Prostate gland (tissue), 2 donors: Measurements from ENCODE around the gene SLC22A12.

Source experiments
- POLR2AphosphoS5 ChIP-seq: sonication (generic); formaldehyde crosslinking; IDR thresholded peaks from one replicate; pipeline ENCODE4 v1.6.1; 2017; ENCODE audit warnings: antibody characterized with exemption
- TF ChIP-seq, protein P1 (sequence below), 4 experiments: fragments of 200-600 bp in 2 of 4; fragments of 450-650 bp in 2 of 4; sonication (generic) in 2 of 4; IDR thresholded peaks; 1 replicate in 3 of 4; 2 replicates in 1 of 4; pipeline ENCODE4 v1.5.1; 2016 to 2019; ENCODE audit warnings: antibody characterized with exemption in 4 of 4, mild to moderate bottlenecking in 2 of 4, moderate library complexity in 2 of 4

DNA sequence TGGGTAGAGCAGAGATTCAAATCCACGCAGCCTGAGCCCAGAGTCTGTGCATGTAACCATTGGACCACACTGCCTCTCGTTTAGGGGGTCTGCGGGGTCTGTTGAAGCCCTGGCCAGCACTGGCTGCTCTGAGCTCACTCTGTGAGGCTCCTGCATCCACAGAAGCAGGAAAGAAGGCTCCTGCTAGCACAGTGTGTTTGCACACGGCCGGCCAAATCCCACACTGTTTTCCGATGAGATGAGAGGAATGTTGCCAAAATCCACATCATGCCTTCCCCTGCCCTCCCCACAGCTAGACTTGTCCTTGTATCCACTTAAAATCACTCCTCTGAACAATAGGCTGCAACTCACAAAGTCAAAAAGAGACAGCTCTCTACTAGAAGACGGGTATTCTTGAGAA is 10.6 kb upstream of the SLC22A12 start:
- TF ChIP-seq, protein P1, sequence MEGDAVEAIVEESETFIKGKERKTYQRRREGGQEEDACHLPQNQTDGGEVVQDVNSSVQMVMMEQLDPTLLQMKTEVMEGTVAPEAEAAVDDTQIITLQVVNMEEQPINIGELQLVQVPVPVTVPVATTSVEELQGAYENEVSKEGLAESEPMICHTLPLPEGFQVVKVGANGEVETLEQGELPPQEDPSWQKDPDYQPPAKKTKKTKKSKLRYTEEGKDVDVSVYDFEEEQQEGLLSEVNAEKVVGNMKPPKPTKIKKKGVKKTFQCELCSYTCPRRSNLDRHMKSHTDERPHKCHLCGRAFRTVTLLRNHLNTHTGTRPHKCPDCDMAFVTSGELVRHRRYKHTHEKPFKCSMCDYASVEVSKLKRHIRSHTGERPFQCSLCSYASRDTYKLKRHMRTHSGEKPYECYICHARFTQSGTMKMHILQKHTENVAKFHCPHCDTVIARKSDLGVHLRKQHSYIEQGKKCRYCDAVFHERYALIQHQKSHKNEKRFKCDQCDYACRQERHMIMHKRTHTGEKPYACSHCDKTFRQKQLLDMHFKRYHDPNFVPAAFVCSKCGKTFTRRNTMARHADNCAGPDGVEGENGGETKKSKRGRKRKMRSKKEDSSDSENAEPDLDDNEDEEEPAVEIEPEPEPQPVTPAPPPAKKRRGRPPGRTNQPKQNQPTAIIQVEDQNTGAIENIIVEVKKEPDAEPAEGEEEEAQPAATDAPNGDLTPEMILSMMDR (IDR thresholded peaks at IDR 0.05) = no peak
- TF ChIP-seq POLR2AphosphoS5 = no peak
